ENCODE measurements around the gene CABCOCO1.

The CABCOCO1 gene

DNA sequence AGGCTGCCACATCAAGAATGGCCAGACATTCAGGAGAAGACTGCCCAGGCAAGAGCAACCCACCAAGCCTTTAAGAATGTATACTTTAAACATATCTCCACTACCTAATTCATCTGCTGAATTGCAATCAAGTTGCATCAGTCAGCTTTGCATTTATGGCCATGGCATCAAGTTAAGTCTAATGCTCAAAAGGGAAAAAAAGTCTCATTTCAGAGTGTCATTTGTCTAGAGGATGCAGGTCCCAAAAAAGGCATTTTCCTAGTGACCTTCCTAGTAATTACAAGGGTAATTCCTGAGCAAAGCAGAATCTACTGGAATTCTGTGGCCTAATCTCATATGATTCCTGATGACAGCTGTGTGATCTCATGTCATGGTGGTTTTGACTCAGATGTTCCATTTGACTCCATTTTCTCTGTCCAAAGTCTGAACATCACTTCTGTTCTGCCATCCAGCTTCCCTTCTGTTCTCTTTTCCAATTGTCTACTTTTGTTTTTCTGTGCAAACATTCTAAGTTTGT lies 7.3 kb upstream of the CABCOCO1 start:
- TF ChIP-seq TCF4 (CRISPR knock-in tag; IDR thresholded peaks at IDR 0.05; ENCODE audit: borderline replicate concordance) (no peak), ZFP30 (CRISPR knock-in tag; IDR thresholded peaks at IDR 0.05) (no peak), PPARA (CRISPR knock-in tag; IDR thresholded peaks at IDR 0.05; ENCODE audit: borderline replicate concordance) (no peak), CSDC2 (CRISPR knock-in tag; IDR thresholded peaks at IDR 0.05) (no peak), TOX (CRISPR knock-in tag; IDR thresholded peaks at IDR 0.05; ENCODE audit: borderline replicate concordance) (no peak), GLIS3 (CRISPR knock-in tag; IDR thresholded peaks at IDR 0.05) (no peak), ZNF8 (CRISPR knock-in tag; IDR thresholded peaks at IDR 0.05) (no peak), ZNF565 (CRISPR knock-in tag; conservative IDR thresholded peaks at IDR 0.05; ENCODE audit: low read depth) (no peak), RARB (CRISPR knock-in tag; IDR thresholded peaks at IDR 0.05) (no peak), ISL1 (CRISPR knock-in tag; IDR thresholded peaks at IDR 0.05) (no peak), ZFP3 (CRISPR knock-in tag; IDR thresholded peaks at IDR 0.05) (no peak), ZNF70 (CRISPR knock-in tag; IDR thresholded peaks at IDR 0.05) (no peak), ESRRG (CRISPR knock-in tag; IDR thresholded peaks at IDR 0.05) (no peak), BACH2 (CRISPR knock-in tag; IDR thresholded peaks at IDR 0.05; ENCODE audit: borderline replicate concordance) (no peak), ARNTL (CRISPR knock-in tag; IDR thresholded peaks at IDR 0.05; ENCODE audit: borderline replicate concordance, low read depth) (no peak)
- TF ChIP-seq, protein P1, sequence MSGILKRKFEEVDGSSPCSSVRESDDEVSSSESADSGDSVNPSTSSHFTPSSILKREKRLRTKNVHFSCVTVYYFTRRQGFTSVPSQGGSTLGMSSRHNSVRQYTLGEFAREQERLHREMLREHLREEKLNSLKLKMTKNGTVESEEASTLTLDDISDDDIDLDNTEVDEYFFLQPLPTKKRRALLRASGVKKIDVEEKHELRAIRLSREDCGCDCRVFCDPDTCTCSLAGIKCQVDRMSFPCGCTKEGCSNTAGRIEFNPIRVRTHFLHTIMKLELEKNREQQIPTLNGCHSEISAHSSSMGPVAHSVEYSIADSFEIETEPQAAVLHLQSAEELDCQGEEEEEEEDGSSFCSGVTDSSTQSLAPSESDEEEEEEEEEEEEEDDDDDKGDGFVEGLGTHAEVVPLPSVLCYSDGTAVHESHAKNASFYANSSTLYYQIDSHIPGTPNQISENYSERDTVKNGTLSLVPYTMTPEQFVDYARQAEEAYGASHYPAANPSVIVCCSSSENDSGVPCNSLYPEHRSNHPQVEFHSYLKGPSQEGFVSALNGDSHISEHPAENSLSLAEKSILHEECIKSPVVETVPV (CRISPR knock-in tag; IDR thresholded peaks at IDR 0.05), result no peak
- TF ChIP-seq, protein P2, sequence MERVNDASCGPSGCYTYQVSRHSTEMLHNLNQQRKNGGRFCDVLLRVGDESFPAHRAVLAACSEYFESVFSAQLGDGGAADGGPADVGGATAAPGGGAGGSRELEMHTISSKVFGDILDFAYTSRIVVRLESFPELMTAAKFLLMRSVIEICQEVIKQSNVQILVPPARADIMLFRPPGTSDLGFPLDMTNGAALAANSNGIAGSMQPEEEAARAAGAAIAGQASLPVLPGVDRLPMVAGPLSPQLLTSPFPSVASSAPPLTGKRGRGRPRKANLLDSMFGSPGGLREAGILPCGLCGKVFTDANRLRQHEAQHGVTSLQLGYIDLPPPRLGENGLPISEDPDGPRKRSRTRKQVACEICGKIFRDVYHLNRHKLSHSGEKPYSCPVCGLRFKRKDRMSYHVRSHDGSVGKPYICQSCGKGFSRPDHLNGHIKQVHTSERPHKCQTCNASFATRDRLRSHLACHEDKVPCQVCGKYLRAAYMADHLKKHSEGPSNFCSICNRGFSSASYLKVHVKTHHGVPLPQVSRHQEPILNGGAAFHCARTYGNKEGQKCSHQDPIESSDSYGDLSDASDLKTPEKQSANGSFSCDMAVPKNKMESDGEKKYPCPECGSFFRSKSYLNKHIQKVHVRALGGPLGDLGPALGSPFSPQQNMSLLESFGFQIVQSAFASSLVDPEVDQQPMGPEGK (CRISPR knock-in tag; IDR thresholded peaks at IDR 0.05; ENCODE audit: borderline replicate concordance), result no peak
- TF ChIP-seq, protein P3, sequence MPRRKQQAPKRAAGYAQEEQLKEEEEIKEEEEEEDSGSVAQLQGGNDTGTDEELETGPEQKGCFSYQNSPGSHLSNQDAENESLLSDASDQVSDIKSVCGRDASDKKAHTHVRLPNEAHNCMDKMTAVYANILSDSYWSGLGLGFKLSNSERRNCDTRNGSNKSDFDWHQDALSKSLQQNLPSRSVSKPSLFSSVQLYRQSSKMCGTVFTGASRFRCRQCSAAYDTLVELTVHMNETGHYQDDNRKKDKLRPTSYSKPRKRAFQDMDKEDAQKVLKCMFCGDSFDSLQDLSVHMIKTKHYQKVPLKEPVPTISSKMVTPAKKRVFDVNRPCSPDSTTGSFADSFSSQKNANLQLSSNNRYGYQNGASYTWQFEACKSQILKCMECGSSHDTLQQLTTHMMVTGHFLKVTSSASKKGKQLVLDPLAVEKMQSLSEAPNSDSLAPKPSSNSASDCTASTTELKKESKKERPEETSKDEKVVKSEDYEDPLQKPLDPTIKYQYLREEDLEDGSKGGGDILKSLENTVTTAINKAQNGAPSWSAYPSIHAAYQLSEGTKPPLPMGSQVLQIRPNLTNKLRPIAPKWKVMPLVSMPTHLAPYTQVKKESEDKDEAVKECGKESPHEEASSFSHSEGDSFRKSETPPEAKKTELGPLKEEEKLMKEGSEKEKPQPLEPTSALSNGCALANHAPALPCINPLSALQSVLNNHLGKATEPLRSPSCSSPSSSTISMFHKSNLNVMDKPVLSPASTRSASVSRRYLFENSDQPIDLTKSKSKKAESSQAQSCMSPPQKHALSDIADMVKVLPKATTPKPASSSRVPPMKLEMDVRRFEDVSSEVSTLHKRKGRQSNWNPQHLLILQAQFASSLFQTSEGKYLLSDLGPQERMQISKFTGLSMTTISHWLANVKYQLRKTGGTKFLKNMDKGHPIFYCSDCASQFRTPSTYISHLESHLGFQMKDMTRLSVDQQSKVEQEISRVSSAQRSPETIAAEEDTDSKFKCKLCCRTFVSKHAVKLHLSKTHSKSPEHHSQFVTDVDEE (CRISPR knock-in tag; IDR thresholded peaks at IDR 0.05), result no peak
- TF ChIP-seq, protein P4, sequence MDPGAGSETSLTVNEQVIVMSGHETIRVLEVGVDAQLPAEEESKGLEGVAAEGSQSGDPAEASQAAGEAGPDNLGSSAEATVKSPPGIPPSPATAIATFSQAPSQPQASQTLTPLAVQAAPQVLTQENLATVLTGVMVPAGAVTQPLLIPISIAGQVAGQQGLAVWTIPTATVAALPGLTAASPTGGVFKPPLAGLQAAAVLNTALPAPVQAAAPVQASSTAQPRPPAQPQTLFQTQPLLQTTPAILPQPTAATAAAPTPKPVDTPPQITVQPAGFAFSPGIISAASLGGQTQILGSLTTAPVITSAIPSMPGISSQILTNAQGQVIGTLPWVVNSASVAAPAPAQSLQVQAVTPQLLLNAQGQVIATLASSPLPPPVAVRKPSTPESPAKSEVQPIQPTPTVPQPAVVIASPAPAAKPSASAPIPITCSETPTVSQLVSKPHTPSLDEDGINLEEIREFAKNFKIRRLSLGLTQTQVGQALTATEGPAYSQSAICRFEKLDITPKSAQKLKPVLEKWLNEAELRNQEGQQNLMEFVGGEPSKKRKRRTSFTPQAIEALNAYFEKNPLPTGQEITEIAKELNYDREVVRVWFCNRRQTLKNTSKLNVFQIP (CRISPR knock-in tag; IDR thresholded peaks at IDR 0.05; ENCODE audit: borderline replicate concordance, low read depth), result no peak
- TF ChIP-seq, protein P5, sequence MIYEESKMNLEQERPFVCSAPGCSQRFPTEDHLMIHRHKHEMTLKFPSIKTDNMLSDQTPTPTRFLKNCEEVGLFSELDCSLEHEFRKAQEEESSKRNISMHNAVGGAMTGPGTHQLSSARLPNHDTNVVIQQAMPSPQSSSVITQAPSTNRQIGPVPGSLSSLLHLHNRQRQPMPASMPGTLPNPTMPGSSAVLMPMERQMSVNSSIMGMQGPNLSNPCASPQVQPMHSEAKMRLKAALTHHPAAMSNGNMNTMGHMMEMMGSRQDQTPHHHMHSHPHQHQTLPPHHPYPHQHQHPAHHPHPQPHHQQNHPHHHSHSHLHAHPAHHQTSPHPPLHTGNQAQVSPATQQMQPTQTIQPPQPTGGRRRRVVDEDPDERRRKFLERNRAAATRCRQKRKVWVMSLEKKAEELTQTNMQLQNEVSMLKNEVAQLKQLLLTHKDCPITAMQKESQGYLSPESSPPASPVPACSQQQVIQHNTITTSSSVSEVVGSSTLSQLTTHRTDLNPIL (CRISPR knock-in tag; IDR thresholded peaks at IDR 0.05; ENCODE audit: low read depth), result no peak
- ATAC-seq, result no peak

DNA sequence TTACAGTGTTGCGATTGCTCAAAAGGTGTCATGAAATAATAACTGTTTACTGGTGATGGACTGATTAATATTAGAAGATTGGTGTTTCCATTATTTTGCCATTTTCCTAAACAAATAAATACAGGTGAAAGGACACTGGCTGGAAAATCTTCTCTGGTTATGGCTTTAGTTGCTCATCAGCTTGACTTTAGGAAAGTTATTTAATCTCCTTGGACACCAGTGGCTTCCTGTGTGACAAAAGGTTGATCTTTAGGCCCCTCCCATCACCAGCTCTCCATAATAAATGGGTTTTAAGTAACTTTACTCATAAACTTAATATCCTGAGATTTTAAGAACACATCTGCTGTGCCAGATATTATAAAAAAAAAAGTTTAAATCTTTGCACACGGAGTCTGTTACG lies 737 bp downstream of the CABCOCO1 start:
- ATAC-seq, result no peak
- TF ChIP-seq TCF4 (CRISPR knock-in tag; IDR thresholded peaks at IDR 0.05; ENCODE audit: borderline replicate concordance), result no peak
- TF ChIP-seq, protein P2 (CRISPR knock-in tag; IDR thresholded peaks at IDR 0.05; ENCODE audit: borderline replicate concordance), result no peak
- TF ChIP-seq, protein P1 (CRISPR knock-in tag; IDR thresholded peaks at IDR 0.05), result no peak
- TF ChIP-seq OSR1 (CRISPR knock-in tag; IDR thresholded peaks at IDR 0.05), result no peak

Data from SK-N-SH treated with all-trans-retinoic acid at 6 μM for 48 hours (cell line).